ENCODE results near the gene MTMR1.

The MTMR1 gene

GRCh38 chrX:150763810-150764209 lies 70.6 kb downstream of the MTMR1 start:
- no peak for DNase-seq

GRCh38 chrX:150765237-150765636 lies 72.0 kb downstream of the MTMR1 start:
- no peak for DNase-seq

GRCh38 chrX:150765782-150766350 lies 72.7 kb downstream of the MTMR1 start:
- DNase-seq: no peak

GRCh38 chrX:150766351-150767044 lies 73.3 kb downstream of the MTMR1 start:
- DNase-seq: no peak

- DNase-seq: no peak
These were observed 73.8 kb downstream of the MTMR1 start for GRCh38 chrX:150767045-150767395.

GRCh38 chrX:150767475-150768131 lies 74.4 kb downstream of the MTMR1 start:
- DNase-seq: peak; percentile 6 to 22

- DNase-seq: no peak
These were observed 74.9 kb downstream of the MTMR1 start for GRCh38 chrX:150768132-150768485.

- DNase-seq: no peak
These were observed 75.5 kb downstream of the MTMR1 start for GRCh38 chrX:150768580-150769190.

GRCh38 chrX:150769408-150769807 lies 76.2 kb downstream of the MTMR1 start:
- no peak for DNase-seq

GRCh38 chrX:150770623-150771022 lies 77.4 kb downstream of the MTMR1 start:
- DNase-seq: no peak

- no peak for DNase-seq
These were observed 77.9 kb downstream of the MTMR1 start for GRCh38 chrX:150771116-150771515.

GRCh38 chrX:150772150-150772970 lies 79.2 kb downstream of the MTMR1 start:
- DNase-seq: peak; percentile 8 to 19

GRCh38 chrX:150773117-150773516 lies 79.9 kb downstream of the MTMR1 start:
- no peak for DNase-seq

GRCh38 chrX:150773634-150774033 lies 80.4 kb downstream of the MTMR1 start:
- DNase-seq: no peak

- no peak for DNase-seq
These were observed 81.8 kb downstream of the MTMR1 start for GRCh38 chrX:150774798-150775568.

- no peak for DNase-seq
These were observed 82.6 kb downstream of the MTMR1 start for GRCh38 chrX:150775569-150776350.

GRCh38 chrX:150777328-150777992 lies 84.3 kb downstream of the MTMR1 start:
- no peak for DNase-seq

- DNase-seq: no peak
These were observed 86.2 kb downstream of the MTMR1 start for GRCh38 chrX:150779385-150779784.

- no peak for DNase-seq
These were observed 88.5 kb downstream of the MTMR1 start for GRCh38 chrX:150781677-150782076.

GRCh38 chrX:150790021-150790420 lies 96.8 kb downstream of the MTMR1 start:
- no peak for DNase-seq

- no peak for DNase-seq
These were observed 99.8 kb downstream of the MTMR1 start for GRCh38 chrX:150792949-150793527.
